Thymus (tissue), 11 donors: Measurements from ENCODE around the gene HNRNPA2B1. TPM values are rescaled to one million over a fixed set of nuclear protein-coding genes. Genes with fewer than 3 reads are reported as not detected.
"Not testable (repeated sequence)": the region's sequence is repeated elsewhere in the genome, so short reads cannot be mapped to it uniquely, and the experiment has no call there.

Source experiments
- DNase-seq, 9 donors: peaks; one replicate each; pipeline ENCODE4 v3.0.0-alpha.2; 2013; ENCODE audit warnings: low spot score in 9 of 9, low read depth in 6 of 9, missing footprints in 1 of 9
- H3K27ac ChIP-seq, 2 donors: one replicate each; pipeline ENCODE4 v1.5.1; 2013; ENCODE audit warnings: control low read depth in 1 of 2, low read depth in 1 of 2, low read length in 1 of 2, mild to moderate bottlenecking in 1 of 2, moderate library complexity in 1 of 2
- H3K27me3 ChIP-seq, 2 donors: one replicate each; pipeline ENCODE4 v1.5.1; 2013; ENCODE audit warnings: low read length in 1 of 2; ENCODE audit not compliant: control insufficient read depth in 2 of 2, insufficient read depth in 1 of 2
- H3K36me3 ChIP-seq, 2 donors: one replicate each; pipeline ENCODE4 v1.5.1; 2013; ENCODE audit warnings: low read length in 1 of 2, mild to moderate bottlenecking in 1 of 2, moderate library complexity in 1 of 2; ENCODE audit not compliant: control insufficient read depth in 2 of 2, insufficient read depth in 2 of 2
- H3K4me1 ChIP-seq, 2 donors: one replicate each; pipeline ENCODE4 v1.5.1; 2013; ENCODE audit warnings: low read length in 2 of 2; ENCODE audit not compliant: control insufficient read depth in 2 of 2, insufficient read depth in 2 of 2
- H3K4me3 ChIP-seq, 2 donors: one replicate each; pipeline ENCODE4 v1.5.1; 2013; ENCODE audit warnings: low read length in 2 of 2, control low read depth in 1 of 2, mild to moderate bottlenecking in 1 of 2
- H3K9me3 ChIP-seq, 2 donors: one replicate each; pipeline ENCODE4 v1.5.1; 2013; ENCODE audit warnings: low read length in 1 of 2, mild to moderate bottlenecking in 1 of 2; ENCODE audit not compliant: control insufficient read depth in 2 of 2, insufficient read depth in 1 of 2
- WGBS: extraction: QIAGEN DNeasy Blood & Tissue Kit; methylation state at CpG from one replicate; pipeline ENCODE4 v1.1.7; 2013; 5-methylcytosine and 5-hydroxymethylcytosine counted together
- polyA plus RNA-seq: library from polyadenylated mRNA; stranded (reverse); fragments of 200-250 nt; gene quantifications from one replicate; pipeline ENCODE4 v1.2.3, GENCODE V29; 2013
- total RNA-seq: library from RNA; stranded (reverse); fragments of 120-200 nt; gene quantifications from one replicate; pipeline ENCODE4 v1.2.4, GENCODE V29; 2013
- donor health status: healthy.

HNRNPA2B1 gene
- total and polyA plus RNA-seq, 2 donors: 212 to 767 TPM

DNA sequence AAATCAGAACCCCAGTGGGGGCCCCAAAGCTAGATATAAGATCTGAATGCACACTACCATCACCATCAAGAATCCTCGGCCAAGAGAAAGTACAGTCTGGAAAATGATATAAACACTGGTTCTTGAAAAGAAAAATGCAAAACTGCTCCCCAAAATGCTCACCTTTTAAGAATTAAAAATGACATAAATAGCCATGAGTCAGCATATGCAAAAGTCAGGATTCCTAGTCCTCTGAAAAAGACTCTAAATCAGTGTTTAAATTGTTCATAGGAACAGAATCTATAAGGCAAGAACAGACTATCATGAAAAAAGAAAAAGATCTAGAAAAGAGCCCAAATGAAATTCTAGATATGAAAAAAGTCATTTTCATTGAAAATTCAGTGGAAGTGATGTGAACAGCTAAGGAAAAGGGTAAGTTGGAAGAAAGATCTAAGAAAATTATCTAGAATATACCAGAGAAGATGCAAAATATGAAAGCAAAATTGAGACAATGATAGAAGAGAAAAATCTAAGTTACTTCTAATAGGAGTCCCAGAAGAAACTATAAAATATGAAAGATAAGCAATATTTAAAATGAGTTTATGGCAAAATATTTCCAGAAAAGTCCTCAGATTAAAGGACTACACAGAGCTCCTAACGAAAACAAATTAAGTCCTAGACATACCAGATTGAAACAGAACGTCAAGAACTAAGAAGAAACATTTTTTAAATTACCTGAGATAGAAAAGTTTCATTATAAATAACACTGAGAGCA lies 18.9 kb downstream of the HNRNPA2B1 start:
- DNase-seq: no peak
- no peak overlapping the region for H3K4me3 ChIP-seq
- H3K27ac ChIP-seq: peak overlapping the region in 1 of 2 donors; percentile 7
- no peaks in the 10 kb centered on the region for H3K4me1 ChIP-seq
- WGBS: 98% methylated on average over 3 of the region's 3 CpGs
- H3K27me3 ChIP-seq: no peaks in the 10 kb centered on the region
- H3K36me3 ChIP-seq: peaks cover 0 to 9% of the 10 kb centered on the region in 2 donors
- no peaks in the 10 kb centered on the region for H3K9me3 ChIP-seq

DNA sequence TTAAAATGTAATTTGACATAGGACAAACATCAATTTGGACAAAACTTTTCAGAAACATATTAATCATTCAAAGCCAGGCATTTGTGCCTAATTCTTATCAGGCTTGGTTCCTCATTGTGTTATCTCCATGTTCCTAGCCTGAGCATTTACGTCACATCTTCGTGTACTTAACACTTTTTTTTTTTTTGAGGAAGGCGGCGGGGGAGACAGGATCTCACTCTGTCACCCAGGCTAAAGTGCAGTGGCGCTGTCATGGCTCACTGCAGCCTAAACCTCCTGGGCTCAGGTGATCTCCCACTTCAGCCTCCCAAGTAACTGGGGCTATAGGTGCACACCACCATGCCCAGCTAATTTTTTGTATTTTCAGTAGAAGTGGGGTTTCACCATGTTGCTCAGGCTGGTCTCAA lies 19.8 kb downstream of the HNRNPA2B1 start:
- no peaks in the 10 kb centered on the region for H3K27me3 ChIP-seq
- no peak overlapping the region for H3K27ac ChIP-seq
- peaks cover 0 to 4% of the 10 kb centered on the region in 2 donors for H3K36me3 ChIP-seq
- H3K9me3 ChIP-seq: no peaks in the 10 kb centered on the region
- 90% methylated on average over 5 of the region's 5 CpGs for WGBS
- no peak overlapping the region for H3K4me3 ChIP-seq
- no peak for DNase-seq
- H3K4me1 ChIP-seq: no peaks in the 10 kb centered on the region

DNA sequence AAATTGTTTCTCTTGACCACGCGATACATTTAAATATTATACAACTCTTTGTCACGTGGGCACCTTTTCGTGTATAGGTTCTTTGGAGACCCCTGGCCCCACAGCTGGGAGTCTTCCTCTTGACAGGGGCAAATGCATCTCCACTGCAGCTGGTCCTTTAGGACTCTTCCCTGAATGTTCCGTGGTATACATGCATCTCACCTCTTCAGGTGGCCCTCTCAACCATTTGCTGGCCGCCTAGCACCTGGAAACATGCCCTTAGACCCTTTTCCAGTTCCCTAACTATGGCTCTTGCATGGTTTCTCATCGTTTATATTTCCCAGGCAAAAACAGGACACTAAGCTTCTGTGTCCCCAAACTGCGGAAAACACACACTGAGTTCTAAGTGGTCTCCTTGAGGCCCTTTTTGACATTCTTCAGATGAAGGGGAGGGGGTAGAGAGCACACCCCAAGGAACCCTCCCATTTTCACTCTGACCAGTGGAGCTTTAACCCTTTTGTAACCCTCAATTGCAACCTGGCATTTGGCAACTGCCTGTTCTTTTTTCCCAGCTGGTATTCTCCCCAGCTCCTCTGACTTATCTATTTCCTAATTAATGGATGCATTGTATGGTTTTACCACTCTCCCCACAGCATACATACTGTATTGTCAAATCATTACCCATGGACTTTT lies 20.6 kb downstream of the HNRNPA2B1 start:
- Histone ChIP-seq H3K27me3 (no peaks in the 10 kb centered on the region), H3K27ac (no peak overlapping the region), H3K4me1 (no peaks in the 10 kb centered on the region), H3K4me3 (no peak overlapping the region), H3K9me3 (no peaks in the 10 kb centered on the region), H3K36me3 (peaks cover 0 to 1% of the 10 kb centered on the region in 2 donors)
- no peak for DNase-seq
- 95% methylated on average over 8 of the region's 8 CpGs for WGBS

DNA sequence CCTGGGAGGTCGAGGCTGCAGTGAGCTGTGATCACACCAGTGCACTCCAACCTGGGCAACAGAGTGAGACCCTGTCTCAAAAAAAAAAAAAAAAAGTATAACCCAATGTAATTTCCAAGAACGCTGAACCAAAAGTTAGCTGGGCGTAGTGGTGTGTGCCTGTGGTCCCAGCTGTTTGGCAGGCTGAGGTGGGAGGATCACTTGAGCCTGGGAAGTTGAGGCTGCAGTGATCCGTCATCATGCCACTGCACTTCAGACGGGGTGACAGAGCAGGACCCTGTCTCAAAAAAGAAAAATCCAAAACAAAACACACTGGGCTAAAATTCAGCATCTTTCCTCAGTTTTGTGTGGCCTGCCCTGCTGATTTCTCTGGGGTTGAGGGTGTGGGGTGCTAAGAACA lies 21.1 kb downstream of the HNRNPA2B1 start:
- no peak for DNase-seq
- Histone ChIP-seq H3K27me3 (no peaks in the 10 kb centered on the region), H3K36me3 (no peaks in the 10 kb centered on the region), H3K9me3 (no peaks in the 10 kb centered on the region), H3K27ac (no peak overlapping the region), H3K4me3 (no peak overlapping the region), H3K4me1 (no peaks in the 10 kb centered on the region)
- WGBS: 95% methylated on average over 5 of the region's 5 CpGs

DNA sequence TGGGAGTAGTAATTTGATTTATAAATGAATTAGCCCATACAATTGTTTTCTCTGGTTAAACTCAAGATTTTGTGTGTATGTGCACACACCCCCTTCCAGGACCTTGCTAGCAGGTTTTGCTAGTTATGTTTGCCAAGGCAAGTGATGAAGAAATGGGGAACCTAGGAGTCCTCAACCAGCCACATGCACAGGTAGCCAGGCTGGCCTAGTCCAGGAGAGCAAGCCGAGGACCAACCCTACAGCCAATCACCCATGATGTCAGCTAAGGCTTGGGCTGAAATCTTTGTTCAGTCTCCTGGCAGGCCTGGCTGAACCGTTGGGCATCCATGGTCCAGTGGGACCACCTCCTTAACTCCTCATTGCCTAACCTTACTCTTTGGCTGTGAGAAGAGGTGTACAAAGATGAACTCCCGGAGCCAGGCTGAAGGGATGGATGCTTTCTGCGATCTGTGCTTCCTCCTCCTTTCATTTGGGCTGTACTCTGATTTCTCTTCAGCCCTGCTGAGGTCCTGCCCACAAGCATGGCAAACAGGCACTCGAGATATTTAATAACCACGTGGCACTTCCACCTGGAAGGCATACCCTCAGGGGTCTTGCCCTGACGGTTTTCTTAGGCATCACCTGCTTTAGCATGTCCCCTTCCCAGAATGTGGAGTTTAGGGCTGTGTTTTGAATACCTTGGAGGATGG lies 22.1 kb downstream of the HNRNPA2B1 start:
- no peaks in the 10 kb centered on the region for H3K27me3 ChIP-seq
- peak overlapping the region in 1 of 2 donors; percentile 20 for H3K27ac ChIP-seq
- WGBS: 98% methylated on average over 7 of the region's 7 CpGs
- no peak for DNase-seq
- H3K9me3 ChIP-seq: no peaks in the 10 kb centered on the region
- no peaks in the 10 kb centered on the region for H3K4me1 ChIP-seq
- no peaks in the 10 kb centered on the region for H3K36me3 ChIP-seq
- no peak overlapping the region for H3K4me3 ChIP-seq

DNA sequence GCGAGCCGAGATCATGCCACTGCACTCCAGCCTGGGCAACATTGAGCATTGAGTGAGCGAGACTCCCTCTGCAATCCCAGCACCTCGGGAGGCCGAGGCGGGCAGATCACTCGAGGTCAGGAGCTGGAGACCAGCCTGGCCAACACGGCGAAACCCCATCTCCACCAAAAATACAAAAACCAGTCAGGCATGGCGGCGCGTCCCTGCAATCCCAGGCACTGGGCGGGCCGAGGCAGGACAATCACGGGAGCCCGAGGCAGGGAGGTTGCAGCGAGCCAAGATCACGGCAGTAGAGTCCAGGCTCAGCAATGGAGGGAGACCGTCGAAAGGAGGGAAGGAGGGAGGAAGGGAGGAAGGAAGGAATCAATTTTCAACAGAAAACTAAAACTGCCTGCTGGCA lies 23.3 kb downstream of the HNRNPA2B1 start:
- H3K27me3 ChIP-seq, H3K27ac ChIP-seq, H3K9me3 ChIP-seq, H3K36me3 ChIP-seq, DNase-seq, H3K4me1 ChIP-seq, H3K4me3 ChIP-seq: not testable (repeated sequence)
- 98% methylated on average over 20 of the region's 20 CpGs for WGBS

DNA sequence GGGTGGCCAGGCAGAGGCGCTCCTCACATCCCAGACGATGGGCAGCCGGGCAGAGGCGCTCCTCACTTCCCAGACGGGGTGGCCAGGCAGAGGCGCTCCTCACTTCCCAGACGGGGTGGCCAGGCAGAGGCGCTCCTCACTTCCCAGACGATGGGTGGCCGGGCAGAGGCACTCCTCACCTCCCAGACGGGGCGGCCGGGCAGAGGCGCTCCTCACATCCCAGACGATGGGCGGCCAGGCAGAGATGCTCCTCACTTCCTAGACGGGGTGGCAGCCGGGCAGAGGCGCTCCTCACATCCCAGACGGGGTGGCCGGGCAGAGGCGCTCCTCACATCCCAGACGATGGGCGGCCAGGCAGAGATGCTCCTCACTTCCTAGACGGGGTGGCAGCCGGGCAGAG lies 23.9 kb downstream of the HNRNPA2B1 start:
- not testable (repeated sequence) for H3K4me1 ChIP-seq, H3K36me3 ChIP-seq, H3K4me3 ChIP-seq, H3K27me3 ChIP-seq, H3K9me3 ChIP-seq, DNase-seq, H3K27ac ChIP-seq
- WGBS: 98% methylated on average over 18 of the region's 26 CpGs

DNA sequence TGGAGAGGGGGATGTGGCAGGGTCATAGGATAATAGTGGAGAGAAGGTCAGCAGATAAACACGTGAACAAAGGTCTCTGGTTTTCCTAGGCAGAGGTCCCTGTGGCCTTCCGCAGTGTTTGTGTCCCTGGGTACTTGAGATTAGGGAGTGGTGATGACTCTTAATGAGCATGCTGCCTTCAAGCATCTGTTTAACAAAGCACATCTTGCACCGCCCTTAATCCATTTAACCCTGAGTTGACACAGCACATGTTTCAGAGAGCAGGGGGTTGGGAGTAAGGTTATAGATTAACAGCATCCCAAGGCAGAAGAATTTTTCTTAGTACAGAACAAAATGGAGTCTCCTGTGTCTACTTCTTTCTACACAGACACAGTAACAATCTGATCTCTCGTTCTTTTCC lies 24.6 kb downstream of the HNRNPA2B1 start:
- not testable (repeated sequence) for H3K27me3 ChIP-seq, H3K9me3 ChIP-seq, H3K36me3 ChIP-seq, DNase-seq, H3K27ac ChIP-seq, H3K4me3 ChIP-seq, H3K4me1 ChIP-seq
- 100% methylated on average over 2 of the region's 4 CpGs for WGBS

DNA sequence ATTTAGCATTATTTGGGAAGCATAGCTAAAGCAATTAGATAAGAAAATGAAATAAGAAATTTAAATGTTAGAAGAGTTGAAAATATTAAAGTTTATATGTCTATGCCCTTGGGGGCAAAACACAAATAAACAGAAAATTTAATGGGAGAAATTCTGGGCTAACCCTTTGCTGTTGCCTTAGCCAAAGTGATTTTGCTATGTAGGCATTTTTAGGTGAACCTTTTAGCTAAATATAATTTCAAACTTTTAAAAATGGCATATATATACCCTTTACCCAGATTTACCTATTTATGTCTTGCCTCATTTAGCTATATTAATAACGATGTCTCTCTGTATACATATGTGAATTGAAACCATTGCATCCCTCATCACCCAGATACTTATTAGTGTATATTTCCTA lies 28.5 kb downstream of the HNRNPA2B1 start:
- Histone ChIP-seq H3K9me3 (no peaks in the 10 kb centered on the region), H3K4me3 (no peak overlapping the region), H3K36me3 (peaks cover 5 to 9% of the 10 kb centered on the region in 2 donors), H3K27me3 (no peaks in the 10 kb centered on the region), H3K27ac (no peak overlapping the region), H3K4me1 (peaks cover 3% of the 10 kb centered on the region in 2 donors)
- DNase-seq: no peak
- 99% methylated on average over 1 of the region's 1 CpG for WGBS
